Endometrial microvascular endothelial cells (primary cell): ENCODE results near the gene MMEL1. TPM values are rescaled to one million over a fixed set of nuclear protein-coding genes. Genes with fewer than 3 reads are reported as not detected.

Experiments
- in situ Hi-C: cut with HindIII; loops from 2 replicates; pipeline ENCODE4 v1.10.0; 2017; ENCODE audit warnings: low sequenced_read_pairs, low pct_unique_long_range_greater_than_20kb; ENCODE audit errors: inconsistent ontology term
- total RNA-seq: library from RNA; depleted of rRNA; stranded (reverse); fragments of >200 nt; gene quantifications from one replicate; pipeline ENCODE4 v1.2.3, GENCODE V29; 2015; ENCODE audit errors: inconsistent ontology term

MMEL1 gene
- total RNA-seq, 1 donor from 2014 or later: 0.28 TPM

DNA sequence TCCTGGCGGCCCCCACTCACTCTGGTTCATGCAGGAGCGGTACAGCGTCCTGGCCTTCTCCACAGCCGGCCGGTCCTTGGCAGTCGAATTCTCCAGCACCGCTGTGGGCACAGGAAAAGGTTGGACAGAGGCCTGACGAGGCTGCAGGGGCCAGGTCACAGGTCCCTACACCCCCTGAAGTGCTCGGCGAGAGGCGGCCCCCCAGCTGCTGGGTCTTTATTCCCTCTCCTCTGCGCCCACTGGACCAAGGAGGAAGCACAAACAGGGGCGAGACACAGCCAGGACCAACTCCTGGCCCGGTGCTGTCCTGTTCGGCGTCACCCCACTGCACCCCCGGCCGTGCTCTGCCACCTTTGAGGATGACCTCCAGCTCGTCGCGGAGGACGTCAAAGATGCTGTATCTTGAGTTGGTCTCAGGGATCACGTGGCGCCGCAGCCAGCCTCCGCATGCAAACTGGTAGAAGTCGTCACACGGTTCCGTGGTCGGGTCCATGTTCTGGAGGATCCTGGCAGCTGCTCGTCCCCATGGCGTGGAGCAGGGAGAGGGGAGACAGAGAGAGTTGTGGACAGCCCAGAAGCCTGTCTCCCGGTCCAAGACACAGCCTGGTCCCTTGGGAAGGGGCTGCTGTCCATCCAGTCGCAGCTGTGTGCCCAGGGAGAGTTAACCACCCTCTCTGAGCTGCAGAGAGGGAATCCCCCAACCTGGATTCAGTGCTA lies 23.3 kb downstream of the MMEL1 start:
- in situ Hi-C loops: no loop called here

DNA sequence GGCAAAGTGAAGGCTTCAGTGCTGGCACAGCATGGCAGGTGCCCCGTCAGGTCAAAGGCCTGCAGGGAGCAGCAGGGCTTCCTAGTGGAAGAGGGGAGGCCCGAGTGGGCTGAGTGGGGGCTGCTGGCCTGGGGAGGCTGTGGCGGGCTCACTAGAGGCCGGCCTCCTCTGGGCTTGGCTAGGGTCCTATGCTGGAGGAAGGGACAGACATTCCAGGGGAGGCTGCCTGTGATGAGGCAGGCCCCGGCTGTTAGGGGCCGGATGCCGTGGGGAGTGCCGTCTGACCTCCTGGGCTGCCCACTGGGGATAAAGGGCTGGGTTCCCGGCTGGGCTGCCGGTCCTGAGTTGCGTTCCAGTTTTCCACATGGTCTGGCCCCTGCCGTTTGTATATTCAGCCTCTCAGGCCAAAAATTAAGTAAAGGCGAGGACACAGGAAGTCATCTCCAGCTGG lies 25.1 kb downstream of the MMEL1 start:
- in situ Hi-C loops: no loop called here

GRCh38 chr1:2606881-2607621 lies 25.8 kb downstream of the MMEL1 start:
- in situ Hi-C loops: no loop called here

GRCh38 chr1:2606396-2606880 lies 26.4 kb downstream of the MMEL1 start:
- in situ Hi-C loops: no loop called here

GRCh38 chr1:2605509-2606395 lies 27.1 kb downstream of the MMEL1 start:
- in situ Hi-C loops: no loop called here

DNA sequence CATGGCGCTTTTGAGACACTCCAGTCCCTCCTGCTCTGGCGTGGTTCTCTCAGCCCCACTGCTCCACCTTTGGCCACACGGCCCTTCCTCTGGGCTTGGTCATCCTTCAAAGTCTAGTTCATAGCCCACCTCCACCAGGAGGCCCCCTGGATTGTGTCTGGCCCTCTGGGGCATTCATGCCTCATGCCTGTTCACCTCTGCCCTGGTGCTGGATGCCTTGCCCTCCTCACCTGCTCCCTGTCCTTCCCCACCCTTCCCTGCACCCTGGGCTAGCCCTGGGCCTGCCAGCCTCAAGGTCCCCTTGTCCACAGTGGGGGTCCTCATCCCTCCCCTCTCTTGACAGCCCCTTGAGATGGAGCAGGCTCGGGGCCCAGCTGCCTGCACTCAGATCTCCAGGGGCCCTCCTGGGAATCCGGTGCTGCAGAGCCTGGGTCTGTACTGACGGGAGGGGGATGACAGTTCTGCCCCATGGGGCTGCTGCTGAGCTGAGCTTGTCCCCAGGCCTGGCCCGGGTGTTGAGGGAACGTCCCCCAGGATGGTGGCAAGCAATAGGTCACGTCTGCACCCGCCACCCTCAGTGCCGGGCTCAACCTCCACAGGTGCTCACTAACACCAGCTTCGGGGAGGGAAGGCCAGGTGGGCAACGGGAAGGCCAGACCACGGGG lies 27.8 kb downstream of the MMEL1 start:
- in situ Hi-C loops: no loop called here

- in situ Hi-C loops: no loop called here
Measured at GRCh38 chr1:2604156-2604843, 28.5 kb downstream of the MMEL1 start.

- in situ Hi-C loops: no loop called here
Measured at GRCh38 chr1:2603521-2604155, 29.2 kb downstream of the MMEL1 start.

- in situ Hi-C loops: no loop called here
Measured at GRCh38 chr1:2602866-2603520, 29.8 kb downstream of the MMEL1 start.

DNA sequence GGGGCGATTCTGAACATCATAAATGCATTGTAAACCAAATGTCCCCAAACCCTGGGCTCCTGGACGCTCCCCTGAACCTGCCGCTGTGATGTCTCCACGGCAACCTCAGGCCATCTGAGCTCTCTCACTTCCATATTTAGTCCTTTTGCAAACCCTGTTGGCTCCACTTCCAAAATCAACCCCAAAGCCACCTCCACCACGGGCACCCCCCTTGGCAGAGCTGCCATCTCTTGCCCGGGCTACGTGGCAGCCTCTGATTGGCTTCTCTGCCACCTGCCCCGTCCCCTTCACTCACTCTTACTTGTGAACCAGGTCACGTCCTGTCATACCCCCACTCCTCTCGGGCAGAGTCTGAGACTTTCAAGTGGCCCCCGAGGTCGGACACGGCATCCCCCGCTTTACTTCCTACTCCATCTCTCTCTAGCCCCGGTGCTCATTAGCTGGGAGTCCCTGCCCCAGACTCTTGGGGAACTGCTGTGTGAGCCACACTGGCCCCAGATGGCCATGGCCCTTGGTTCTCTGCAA lies 30.4 kb downstream of the MMEL1 start:
- in situ Hi-C loops: no loop called here

DNA sequence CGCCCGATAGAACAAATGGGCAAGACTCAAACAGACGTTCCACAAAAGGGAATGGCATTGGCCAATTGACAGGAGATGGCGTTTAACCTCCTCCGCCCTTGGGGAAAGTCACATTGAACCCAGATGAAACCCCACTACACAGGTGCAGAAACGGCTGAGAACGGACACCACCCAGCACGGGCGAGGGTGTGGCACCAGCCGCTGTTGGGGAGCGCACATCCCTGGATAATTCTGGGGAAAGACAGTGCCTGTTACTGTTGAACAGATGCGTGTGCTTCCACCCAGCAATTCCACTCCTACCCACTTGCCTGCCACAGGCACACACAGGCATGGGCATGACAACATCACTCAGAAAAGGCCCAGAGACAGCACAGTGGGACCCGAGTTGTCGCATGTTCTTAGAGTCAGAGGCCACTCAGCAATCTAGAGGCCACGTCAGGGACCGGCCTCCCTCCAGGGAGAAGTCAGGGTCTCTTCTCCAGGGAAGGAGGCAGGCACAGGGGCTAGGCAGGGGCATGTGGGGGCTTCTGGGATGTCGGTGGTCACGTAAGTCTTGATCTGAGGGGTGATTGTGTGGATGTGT lies 31.0 kb downstream of the MMEL1 start:
- in situ Hi-C loops: no loop called here

DNA sequence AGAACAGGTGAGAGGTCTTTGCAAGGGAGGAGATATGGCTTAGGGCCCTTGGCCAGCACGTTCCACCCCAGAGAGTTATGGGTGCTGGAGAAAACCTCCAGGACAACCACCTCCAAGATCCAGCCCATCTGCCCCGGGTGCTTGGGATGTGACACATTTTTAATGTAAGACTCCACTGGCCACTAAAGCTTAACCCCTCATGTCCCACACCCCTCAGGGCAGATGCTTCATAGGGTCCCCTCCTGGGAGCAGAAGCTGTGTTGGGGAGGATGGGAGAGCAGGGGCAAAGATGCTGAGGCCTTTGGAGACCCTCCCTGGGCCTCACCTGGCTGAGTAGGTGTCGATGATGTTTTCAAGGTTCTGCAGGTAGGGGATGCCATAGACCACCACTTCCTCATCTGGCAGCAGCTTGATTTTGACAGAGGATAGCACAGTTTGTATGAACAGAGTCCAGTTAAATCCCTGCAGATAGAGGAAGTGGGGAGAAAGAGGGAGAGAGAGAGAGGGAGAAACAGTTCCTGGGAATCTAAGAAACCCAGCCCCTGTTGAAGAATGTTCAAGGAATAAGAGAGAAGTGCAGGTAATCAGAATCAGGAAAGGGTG lies 34.4 kb downstream of the MMEL1 start:
- in situ Hi-C loops: no loop called here

GRCh38 chr1:2597441-2598328 lies 35.1 kb downstream of the MMEL1 start:
- in situ Hi-C loops: no loop called here

DNA sequence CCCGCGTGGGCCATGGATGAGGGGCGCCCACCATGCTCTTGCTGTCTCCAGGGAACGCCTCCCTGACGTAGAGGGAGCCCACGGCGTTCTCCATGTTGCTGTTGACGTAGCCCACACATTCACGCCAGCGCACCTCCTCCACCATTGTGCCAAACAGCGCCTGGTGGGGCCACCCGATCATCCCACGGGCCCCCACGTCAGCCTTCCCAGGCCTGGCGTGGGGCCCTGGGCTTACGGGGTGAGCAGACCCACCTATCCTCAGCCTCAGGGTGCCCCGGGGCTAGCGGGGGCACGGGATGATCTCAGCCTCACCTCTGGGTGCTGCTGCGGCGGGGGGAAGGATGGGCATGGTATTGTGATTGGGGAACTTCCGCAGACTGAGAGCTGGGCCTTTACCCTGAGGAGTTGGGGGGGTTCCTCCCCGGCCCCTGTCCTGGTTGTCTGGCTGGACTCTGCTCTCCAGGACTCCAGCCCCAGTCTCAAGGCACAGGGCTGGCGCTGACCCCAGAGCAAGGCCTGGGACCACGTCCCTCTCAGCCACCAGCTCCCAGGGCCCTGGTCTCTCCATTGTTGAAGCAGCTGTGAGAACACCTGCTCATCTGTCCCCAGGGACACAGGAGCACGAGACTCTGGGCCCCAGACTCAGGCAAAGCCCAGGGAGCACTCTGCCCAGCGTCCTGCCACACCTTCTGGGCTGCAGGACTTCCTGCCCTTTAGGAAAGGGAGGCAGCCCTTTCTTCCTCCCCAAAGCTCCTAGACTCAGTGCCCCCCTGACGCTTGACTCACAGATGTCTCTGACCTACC lies 36.1 kb downstream of the MMEL1 start:
- in situ Hi-C loops: no loop called here
